ENCODE results near the gene BTRC. TPM values are rescaled to one million over a fixed set of nuclear protein-coding genes. Genes with fewer than 3 reads are reported as not detected.

The BTRC gene
- total RNA-seq, 1 experiment from 2014 or later: 22.4 TPM

- DNase-seq (ENCODE audit: low spot score) (no peak), ATAC-seq (no peak)
- H3K4me1 Mint-ChIP-seq: peaks cover 19% of the 10 kb centered on the region
- H3K9me3 Mint-ChIP-seq: peaks cover 3% of the 10 kb centered on the region; the same call in 1 of the 2 replicates
- no peak overlapping the region for H3K27ac Mint-ChIP-seq
- ChIA-PET POLR2A (interaction anchor here (0.5 kb wide), 1 partner anchor 176 kb away, joined by 3 read pairs; no protein-coding TSS in a partner anchor), CTCF (interaction anchor here (0.6 to 2.0 kb wide), 5 partner anchors 12 to 287 kb away, joined by 3 to 10 read pairs (median 3); no protein-coding TSS in a partner anchor)
- no peak for TF ChIP-seq ARID4B (CRISPR knock-in tag; IDR thresholded peaks at IDR 0.05; ENCODE audit: borderline replicate concordance)
- no peak for TF ChIP-seq ZNF423 (CRISPR knock-in tag; IDR thresholded peaks at IDR 0.05)
- TF ChIP-seq USF2 (CRISPR knock-in tag; IDR thresholded peaks at IDR 0.05): no peak
- no peak for TF ChIP-seq TEAD4 (CRISPR knock-in tag; IDR thresholded peaks at IDR 0.05)
- no peak for TF ChIP-seq NR1H2 (CRISPR knock-in tag; IDR thresholded peaks at IDR 0.05)
- no peak for TF ChIP-seq TCF7 (CRISPR knock-in tag; IDR thresholded peaks at IDR 0.05; ENCODE audit: low read depth)
- TF ChIP-seq OVOL2 (CRISPR knock-in tag; IDR thresholded peaks at IDR 0.05; ENCODE audit: borderline replicate concordance): no peak
- no peak for TF ChIP-seq GRHL2 (CRISPR knock-in tag; IDR thresholded peaks at IDR 0.05; ENCODE audit: insufficient replicate concordance, severe bottlenecking)
- no peak for TF ChIP-seq ZNF317 (CRISPR knock-in tag; IDR thresholded peaks at IDR 0.05; ENCODE audit: borderline replicate concordance, low read depth)
- no peak for TF ChIP-seq FOXK1 (CRISPR knock-in tag; IDR thresholded peaks at IDR 0.05)
- no peak for TF ChIP-seq FOXP4 (CRISPR knock-in tag; IDR thresholded peaks at IDR 0.05)
- TF ChIP-seq ZNF532 (CRISPR knock-in tag; IDR thresholded peaks at IDR 0.05; ENCODE audit: borderline replicate concordance): no peak
- no peak for TF ChIP-seq ESRRA (CRISPR knock-in tag; IDR thresholded peaks at IDR 0.05; ENCODE audit: borderline replicate concordance)
- TF ChIP-seq CTCF (IDR thresholded peaks at IDR 0.05): no peak
- no peak for TF ChIP-seq FOXP1 (CRISPR knock-in tag; IDR thresholded peaks at IDR 0.05; ENCODE audit: borderline replicate concordance)
- TF ChIP-seq, protein P1, sequence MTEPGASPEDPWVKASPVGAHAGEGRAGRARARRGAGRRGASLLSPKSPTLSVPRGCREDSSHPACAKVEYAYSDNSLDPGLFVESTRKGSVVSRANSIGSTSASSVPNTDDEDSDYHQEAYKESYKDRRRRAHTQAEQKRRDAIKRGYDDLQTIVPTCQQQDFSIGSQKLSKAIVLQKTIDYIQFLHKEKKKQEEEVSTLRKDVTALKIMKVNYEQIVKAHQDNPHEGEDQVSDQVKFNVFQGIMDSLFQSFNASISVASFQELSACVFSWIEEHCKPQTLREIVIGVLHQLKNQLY (CRISPR knock-in tag; IDR thresholded peaks at IDR 0.05): no peak
- TF ChIP-seq ETV6 (CRISPR knock-in tag; IDR thresholded peaks at IDR 0.05): no peak
- H3K27me3 Mint-ChIP-seq (ENCODE audit: low read depth): peaks cover 33% of the 10 kb centered on the region
- H3K36me3 Mint-ChIP-seq: peaks cover 18% of the 10 kb centered on the region
- H3K4me3 Mint-ChIP-seq: no peak overlapping the region
Observed at GRCh38 chr10:101575580-101576210, 221.7 kb downstream of the BTRC start.
